ENCODE results near the gene TICRR.
"Not testable (repeated sequence)": the region's sequence is repeated elsewhere in the genome, so short reads cannot be mapped to it uniquely, and the experiment has no call there.

TICRR gene

GRCh38 chr15:89569090-89569745 lies 6.1 kb upstream of the TICRR start:
- DNase-seq, result no peak

GRCh38 chr15:89575656-89576416 lies 567 bp downstream of the TICRR start:
- DNase-seq, result peak; percentile 2 to 59 (median 57)

GRCh38 chr15:89576417-89576773 lies 1.1 kb downstream of the TICRR start:
- DNase-seq, result no peak

GRCh38 chr15:89577776-89578115 lies 2.5 kb downstream of the TICRR start:
- DNase-seq, result no peak

- DNase-seq, result no peak
Measured at GRCh38 chr15:89578146-89578545, 2.9 kb downstream of the TICRR start.

GRCh38 chr15:89580747-89581146 lies 5.5 kb downstream of the TICRR start:
- not testable (repeated sequence) for DNase-seq

- no peak for DNase-seq
Measured at GRCh38 chr15:89586651-89587050, 11.4 kb downstream of the TICRR start.

- no peak for DNase-seq
Measured at GRCh38 chr15:89587955-89588354, 12.7 kb downstream of the TICRR start.

GRCh38 chr15:89591834-89592233 lies 16.6 kb downstream of the TICRR start:
- no peak for DNase-seq

GRCh38 chr15:89593018-89593417 lies 17.7 kb downstream of the TICRR start:
- DNase-seq, result no peak

GRCh38 chr15:89599021-89599420 lies 23.8 kb downstream of the TICRR start:
- DNase-seq, result no peak

GRCh38 chr15:89611317-89611716 lies 36.0 kb downstream of the TICRR start:
- no peak for DNase-seq

GRCh38 chr15:89613031-89613430 lies 37.8 kb downstream of the TICRR start:
- DNase-seq, result no peak

GRCh38 chr15:89614164-89614563 lies 38.9 kb downstream of the TICRR start:
- no peak for DNase-seq

GRCh38 chr15:89615135-89615534 lies 39.9 kb downstream of the TICRR start:
- no peak for DNase-seq

GRCh38 chr15:89616228-89616627 lies 41.0 kb downstream of the TICRR start:
- DNase-seq, result no peak

GRCh38 chr15:89621547-89621946 lies 46.3 kb downstream of the TICRR start:
- no peak for DNase-seq

- no peak for DNase-seq
Measured at GRCh38 chr15:89623165-89623564, 47.9 kb downstream of the TICRR start.

- no peak for DNase-seq
Measured at GRCh38 chr15:89625716-89626115, 50.4 kb downstream of the TICRR start.

GRCh38 chr15:89627256-89627970 lies 52.1 kb downstream of the TICRR start:
- no peak for DNase-seq

GRCh38 chr15:89628301-89628700 lies 53.0 kb downstream of the TICRR start:
- no peak for DNase-seq

GRCh38 chr15:89628806-89629715 lies 53.8 kb downstream of the TICRR start:
- no peak for DNase-seq

GRCh38 chr15:89629829-89630228 lies 54.6 kb downstream of the TICRR start:
- DNase-seq, result no peak
